ENCODE results near the gene PDE4B. TPM values are rescaled to one million over a fixed set of nuclear protein-coding genes. Genes with fewer than 3 reads are reported as not detected.

The PDE4B gene
- total RNA-seq, 1 donor from 2014 or later, result 7.2 TPM

DNA sequence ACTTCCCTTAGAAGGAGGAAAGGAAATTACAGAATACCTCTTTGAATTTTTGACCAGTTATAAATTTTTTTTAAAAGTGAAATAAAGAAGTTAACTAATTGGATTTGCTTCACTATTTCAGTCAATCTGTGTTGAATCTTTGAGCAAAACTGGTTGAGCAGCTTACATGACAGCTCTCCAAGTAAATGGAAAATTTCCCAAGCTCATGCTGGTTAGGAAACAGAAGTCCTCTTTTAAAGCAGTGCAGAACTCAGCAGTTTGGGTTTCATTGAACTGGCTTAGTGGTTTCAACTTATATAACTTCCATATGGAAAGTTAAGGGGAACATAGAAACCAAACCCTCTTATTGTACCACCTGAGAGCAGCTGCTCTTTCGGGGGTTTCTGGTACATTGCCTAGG is 250.5 kb downstream of the PDE4B start:
- no peaks in the 10 kb centered on the region for H3K9me3 Mint-ChIP-seq (ENCODE audit: unreplicated experiment)
- H3K4me1 Mint-ChIP-seq (ENCODE audit: low read depth, unreplicated experiment), result peaks cover 1% of the 10 kb centered on the region
- H3K27me3 Mint-ChIP-seq (ENCODE audit: unreplicated experiment), result no peaks in the 10 kb centered on the region
- no peak overlapping the region for H3K4me3 Mint-ChIP-seq (ENCODE audit: unreplicated experiment)
- no peaks in the 10 kb centered on the region for H3K36me3 Mint-ChIP-seq (ENCODE audit: unreplicated experiment)
- no peak overlapping the region for H3K27ac Mint-ChIP-seq (ENCODE audit: unreplicated experiment)
- no peak for DNase-seq
- TF ChIP-seq, protein P1, sequence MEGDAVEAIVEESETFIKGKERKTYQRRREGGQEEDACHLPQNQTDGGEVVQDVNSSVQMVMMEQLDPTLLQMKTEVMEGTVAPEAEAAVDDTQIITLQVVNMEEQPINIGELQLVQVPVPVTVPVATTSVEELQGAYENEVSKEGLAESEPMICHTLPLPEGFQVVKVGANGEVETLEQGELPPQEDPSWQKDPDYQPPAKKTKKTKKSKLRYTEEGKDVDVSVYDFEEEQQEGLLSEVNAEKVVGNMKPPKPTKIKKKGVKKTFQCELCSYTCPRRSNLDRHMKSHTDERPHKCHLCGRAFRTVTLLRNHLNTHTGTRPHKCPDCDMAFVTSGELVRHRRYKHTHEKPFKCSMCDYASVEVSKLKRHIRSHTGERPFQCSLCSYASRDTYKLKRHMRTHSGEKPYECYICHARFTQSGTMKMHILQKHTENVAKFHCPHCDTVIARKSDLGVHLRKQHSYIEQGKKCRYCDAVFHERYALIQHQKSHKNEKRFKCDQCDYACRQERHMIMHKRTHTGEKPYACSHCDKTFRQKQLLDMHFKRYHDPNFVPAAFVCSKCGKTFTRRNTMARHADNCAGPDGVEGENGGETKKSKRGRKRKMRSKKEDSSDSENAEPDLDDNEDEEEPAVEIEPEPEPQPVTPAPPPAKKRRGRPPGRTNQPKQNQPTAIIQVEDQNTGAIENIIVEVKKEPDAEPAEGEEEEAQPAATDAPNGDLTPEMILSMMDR (IDR thresholded peaks at IDR 0.05; ENCODE audit: partially characterized antibody, unreplicated experiment), result no peak

DNA sequence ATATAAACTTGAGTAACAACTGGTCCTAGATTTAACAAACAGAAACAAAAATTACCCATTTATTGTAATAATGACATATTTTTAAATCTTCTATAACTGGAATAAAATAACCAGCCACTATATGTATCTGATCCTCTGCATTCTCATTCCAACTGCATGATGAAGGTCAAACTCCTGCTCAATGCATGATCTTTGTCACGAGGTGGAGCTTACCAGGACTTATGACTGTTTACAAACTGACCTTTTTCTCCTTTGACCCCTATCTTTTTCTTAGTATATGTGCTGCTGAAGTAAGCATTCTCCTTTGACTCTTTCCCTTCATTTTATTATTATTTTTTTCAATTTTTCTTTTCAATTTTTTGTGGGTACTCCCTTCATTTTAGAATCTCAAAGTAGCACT is 252.2 kb downstream of the PDE4B start:
- TF ChIP-seq, protein P1 (IDR thresholded peaks at IDR 0.05; ENCODE audit: partially characterized antibody, unreplicated experiment), result no peak
- peaks cover 1% of the 10 kb centered on the region for H3K4me1 Mint-ChIP-seq (ENCODE audit: low read depth, unreplicated experiment)
- no peaks in the 10 kb centered on the region for H3K27me3 Mint-ChIP-seq (ENCODE audit: unreplicated experiment)
- H3K9me3 Mint-ChIP-seq (ENCODE audit: unreplicated experiment), result no peaks in the 10 kb centered on the region
- H3K4me3 Mint-ChIP-seq (ENCODE audit: unreplicated experiment), result no peak overlapping the region
- DNase-seq, result no peak
- no peaks in the 10 kb centered on the region for H3K36me3 Mint-ChIP-seq (ENCODE audit: unreplicated experiment)
- H3K27ac Mint-ChIP-seq (ENCODE audit: unreplicated experiment), result no peak overlapping the region

DNA sequence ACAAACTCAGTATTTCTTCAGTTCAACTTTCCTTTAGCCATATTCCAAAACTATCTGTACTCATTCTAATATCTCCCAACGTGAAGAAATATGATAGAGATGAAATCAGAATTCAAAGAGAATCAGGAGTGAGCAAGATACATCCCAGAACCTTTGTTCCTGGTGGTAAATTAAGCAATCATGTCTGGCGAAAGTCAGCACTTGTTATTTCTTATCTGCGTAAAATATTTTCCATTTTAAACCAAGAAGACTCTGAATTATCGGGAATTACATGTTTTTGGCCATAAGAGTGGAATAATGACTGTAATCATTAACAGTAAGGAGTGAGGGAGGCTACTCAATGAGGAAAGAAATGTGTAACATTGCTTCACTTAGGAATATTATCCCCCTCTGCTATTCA is 253.7 kb downstream of the PDE4B start:
- H3K4me1 Mint-ChIP-seq (ENCODE audit: low read depth, unreplicated experiment), result peaks cover 1% of the 10 kb centered on the region
- H3K27ac Mint-ChIP-seq (ENCODE audit: unreplicated experiment), result no peak overlapping the region
- H3K4me3 Mint-ChIP-seq (ENCODE audit: unreplicated experiment), result no peak overlapping the region
- no peaks in the 10 kb centered on the region for H3K36me3 Mint-ChIP-seq (ENCODE audit: unreplicated experiment)
- TF ChIP-seq, protein P1 (IDR thresholded peaks at IDR 0.05; ENCODE audit: partially characterized antibody, unreplicated experiment), result no peak
- no peaks in the 10 kb centered on the region for H3K27me3 Mint-ChIP-seq (ENCODE audit: unreplicated experiment)
- no peaks in the 10 kb centered on the region for H3K9me3 Mint-ChIP-seq (ENCODE audit: unreplicated experiment)
- DNase-seq, result no peak

DNA sequence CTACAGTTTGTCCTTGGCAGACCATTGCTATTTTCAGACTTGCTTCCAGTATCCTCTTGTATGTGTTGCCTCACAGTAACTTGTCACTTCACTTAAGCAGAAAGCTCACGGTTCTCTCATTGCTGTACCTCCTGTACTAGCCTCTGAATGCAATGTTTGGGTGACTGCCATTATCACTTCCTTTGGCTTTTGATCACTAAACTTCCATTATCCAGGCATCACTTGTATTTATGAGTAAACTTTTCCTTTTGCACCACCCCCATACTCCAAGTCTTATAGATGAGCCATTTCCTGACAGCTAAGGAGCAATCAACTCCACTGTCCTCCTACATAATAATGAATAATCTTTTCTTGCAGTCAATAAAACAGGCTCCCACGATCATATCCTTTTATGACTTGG is 255.3 kb downstream of the PDE4B start:
- H3K27me3 Mint-ChIP-seq (ENCODE audit: unreplicated experiment), result no peaks in the 10 kb centered on the region
- H3K36me3 Mint-ChIP-seq (ENCODE audit: unreplicated experiment), result no peaks in the 10 kb centered on the region
- H3K4me1 Mint-ChIP-seq (ENCODE audit: low read depth, unreplicated experiment), result peaks cover 1% of the 10 kb centered on the region
- no peak for DNase-seq
- H3K9me3 Mint-ChIP-seq (ENCODE audit: unreplicated experiment), result no peaks in the 10 kb centered on the region
- no peak overlapping the region for H3K4me3 Mint-ChIP-seq (ENCODE audit: unreplicated experiment)
- TF ChIP-seq, protein P1 (IDR thresholded peaks at IDR 0.05; ENCODE audit: partially characterized antibody, unreplicated experiment), result no peak
- H3K27ac Mint-ChIP-seq (ENCODE audit: unreplicated experiment), result no peak overlapping the region

DNA sequence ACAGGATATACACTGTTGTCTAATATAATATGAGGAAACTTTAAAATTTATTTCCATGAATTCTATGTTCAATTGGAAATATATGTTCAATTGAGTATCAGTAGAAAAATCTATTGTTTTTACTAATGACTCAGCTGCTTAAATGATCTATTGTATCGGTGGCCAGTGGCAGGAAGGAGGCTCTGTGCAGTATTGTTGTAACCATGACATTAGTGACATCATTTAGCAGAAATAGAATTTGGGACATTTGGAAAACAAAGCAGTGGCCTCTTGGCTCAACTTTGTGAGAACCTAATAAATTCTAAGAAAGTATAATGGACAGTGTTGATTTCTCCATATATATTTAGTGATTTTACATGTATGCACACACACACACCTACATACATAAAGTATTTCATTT is 257.4 kb downstream of the PDE4B start:
- Mint-ChIP-seq H3K4me1 (ENCODE audit: low read depth, unreplicated experiment) (peaks cover 1% of the 10 kb centered on the region), H3K4me3 (ENCODE audit: unreplicated experiment) (no peak overlapping the region), H3K27ac (ENCODE audit: unreplicated experiment) (no peak overlapping the region), H3K9me3 (ENCODE audit: unreplicated experiment) (no peaks in the 10 kb centered on the region), H3K27me3 (ENCODE audit: unreplicated experiment) (no peaks in the 10 kb centered on the region), H3K36me3 (ENCODE audit: unreplicated experiment) (no peaks in the 10 kb centered on the region)
- TF ChIP-seq, protein P1 (IDR thresholded peaks at IDR 0.05; ENCODE audit: partially characterized antibody, unreplicated experiment), result no peak
- DNase-seq, result no peak

All from glutamatergic neuron (in vitro differentiated cells).